ENCODE results near the gene CSF3R.

CSF3R gene

DNA sequence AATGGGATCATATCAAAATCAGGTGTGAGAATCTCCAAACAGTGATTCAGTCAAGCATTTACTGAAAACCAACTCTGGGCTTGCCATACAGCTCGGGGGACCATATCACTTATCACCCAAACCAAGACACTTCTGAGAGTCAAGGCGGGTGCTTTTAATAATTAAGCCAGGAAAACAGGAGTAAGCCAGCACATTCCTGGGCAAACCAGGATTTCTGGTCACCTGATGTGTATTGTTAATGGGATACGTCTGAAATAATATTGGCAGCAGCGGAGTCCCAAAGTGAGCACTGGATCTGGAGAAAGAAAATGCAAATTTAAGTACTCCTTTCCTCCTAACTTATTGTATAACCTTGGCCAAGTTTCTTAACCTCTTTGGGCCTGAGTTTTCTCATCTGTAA lies 50.1 kb downstream of the CSF3R start:
- in situ Hi-C loops (cut with HindIII; ENCODE audit: low sequenced_read_pairs): no loop called here
- TF ChIP-seq, protein P1, sequence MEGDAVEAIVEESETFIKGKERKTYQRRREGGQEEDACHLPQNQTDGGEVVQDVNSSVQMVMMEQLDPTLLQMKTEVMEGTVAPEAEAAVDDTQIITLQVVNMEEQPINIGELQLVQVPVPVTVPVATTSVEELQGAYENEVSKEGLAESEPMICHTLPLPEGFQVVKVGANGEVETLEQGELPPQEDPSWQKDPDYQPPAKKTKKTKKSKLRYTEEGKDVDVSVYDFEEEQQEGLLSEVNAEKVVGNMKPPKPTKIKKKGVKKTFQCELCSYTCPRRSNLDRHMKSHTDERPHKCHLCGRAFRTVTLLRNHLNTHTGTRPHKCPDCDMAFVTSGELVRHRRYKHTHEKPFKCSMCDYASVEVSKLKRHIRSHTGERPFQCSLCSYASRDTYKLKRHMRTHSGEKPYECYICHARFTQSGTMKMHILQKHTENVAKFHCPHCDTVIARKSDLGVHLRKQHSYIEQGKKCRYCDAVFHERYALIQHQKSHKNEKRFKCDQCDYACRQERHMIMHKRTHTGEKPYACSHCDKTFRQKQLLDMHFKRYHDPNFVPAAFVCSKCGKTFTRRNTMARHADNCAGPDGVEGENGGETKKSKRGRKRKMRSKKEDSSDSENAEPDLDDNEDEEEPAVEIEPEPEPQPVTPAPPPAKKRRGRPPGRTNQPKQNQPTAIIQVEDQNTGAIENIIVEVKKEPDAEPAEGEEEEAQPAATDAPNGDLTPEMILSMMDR (IDR thresholded peaks at IDR 0.05; ENCODE audit: low read depth, low read length): no peak
- no peak for DNase-seq (ENCODE audit: low read depth, low spot score)
- no peak overlapping the region for H3K4me3 ChIP-seq (ENCODE audit: low read depth, low read length)

DNA sequence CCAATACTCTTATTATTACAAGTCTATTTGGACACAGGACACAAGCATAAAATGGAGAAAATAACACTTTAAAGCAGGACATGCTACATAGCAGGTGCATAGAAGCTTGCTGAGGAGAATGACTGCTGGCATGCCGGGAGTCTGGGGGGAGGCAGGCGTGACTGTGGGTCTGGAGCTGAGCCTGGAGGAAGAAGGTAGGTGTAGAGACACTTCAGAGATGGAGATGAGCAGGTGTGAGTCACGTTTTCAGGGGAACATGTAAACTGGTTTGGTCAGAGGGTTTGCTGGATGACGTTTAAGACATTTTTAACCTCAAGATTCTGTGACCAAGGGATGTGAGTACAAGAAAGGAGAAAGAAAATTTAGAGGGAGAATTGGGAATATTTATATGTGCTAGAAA lies 56.9 kb downstream of the CSF3R start:
- H3K4me3 ChIP-seq (ENCODE audit: low read depth, low read length): no peak overlapping the region
- in situ Hi-C loops (cut with HindIII; ENCODE audit: low sequenced_read_pairs): no loop called here
- TF ChIP-seq, protein P1 (IDR thresholded peaks at IDR 0.05; ENCODE audit: low read depth, low read length): no peak
- DNase-seq (ENCODE audit: low read depth, low spot score): no peak

DNA sequence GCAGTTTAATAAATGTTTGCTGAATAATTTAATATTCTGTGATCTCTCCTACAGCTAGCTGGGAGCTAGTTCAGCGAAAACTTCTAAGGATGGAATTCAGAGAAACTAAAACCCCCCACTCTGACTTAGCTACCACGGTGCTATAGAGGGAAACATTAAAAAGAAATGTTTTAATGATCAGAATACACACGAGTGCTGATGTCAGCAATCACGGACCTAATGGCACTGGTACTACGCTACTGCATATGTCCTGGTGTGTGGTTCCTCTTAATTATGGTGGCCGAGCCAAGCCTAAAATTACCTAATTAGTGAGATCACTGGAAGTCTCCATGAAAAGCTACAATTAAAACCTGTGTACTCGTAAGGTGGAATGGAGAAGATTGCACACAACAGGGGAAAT lies 61.1 kb downstream of the CSF3R start:
- TF ChIP-seq, protein P1 (IDR thresholded peaks at IDR 0.05; ENCODE audit: low read depth, low read length): no peak
- H3K4me3 ChIP-seq (ENCODE audit: low read depth, low read length): no peak overlapping the region
- in situ Hi-C loops (cut with HindIII; ENCODE audit: low sequenced_read_pairs): loop anchor here (25.0 kb wide), 1 partner anchor 284 kb away; the partner anchor contains the start of genes COL8A2 and TRAPPC3
- DNase-seq (ENCODE audit: low read depth, low spot score): no peak

- peak; percentile 82 for DNase-seq (ENCODE audit: low read depth, low spot score)
- no peak overlapping the region for H3K4me3 ChIP-seq (ENCODE audit: low read depth, low read length)
- TF ChIP-seq, protein P1 (IDR thresholded peaks at IDR 0.05; ENCODE audit: low read depth, low read length): peak; percentile 96
- in situ Hi-C loops (cut with HindIII; ENCODE audit: low sequenced_read_pairs): loop anchor here (25.0 kb wide), 1 partner anchor 284 kb away; the partner anchor contains the start of genes COL8A2 and TRAPPC3
These were observed 61.8 kb downstream of the CSF3R start for GRCh38 chr1:36420836-36421317.

DNA sequence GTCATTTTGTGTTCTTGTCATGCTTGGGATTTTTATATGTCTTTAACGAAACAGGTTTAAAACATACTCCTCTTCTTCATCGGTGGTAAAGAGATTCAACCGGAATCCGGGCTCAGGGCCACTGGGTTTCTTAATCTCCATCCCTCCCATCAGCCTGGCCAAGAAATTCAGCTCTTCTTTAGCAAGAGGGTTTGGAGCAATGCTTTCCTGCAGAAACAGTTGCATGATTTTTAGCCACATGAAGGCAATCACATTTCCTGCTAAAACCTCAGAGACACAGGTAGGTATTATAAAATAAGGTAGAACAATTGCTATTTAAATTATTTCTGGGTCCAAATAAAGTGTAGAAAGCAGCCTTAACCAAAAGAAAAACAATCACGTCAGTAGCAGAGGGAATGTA lies 62.3 kb downstream of the CSF3R start:
- in situ Hi-C loops (cut with HindIII; ENCODE audit: low sequenced_read_pairs): loop anchor here (25.0 kb wide), 1 partner anchor 283 kb away; the partner anchor contains the start of genes COL8A2 and TRAPPC3
- no peak for DNase-seq (ENCODE audit: low read depth, low spot score)
- H3K4me3 ChIP-seq (ENCODE audit: low read depth, low read length): no peak overlapping the region
- TF ChIP-seq, protein P1 (IDR thresholded peaks at IDR 0.05; ENCODE audit: low read depth, low read length): no peak

DNA sequence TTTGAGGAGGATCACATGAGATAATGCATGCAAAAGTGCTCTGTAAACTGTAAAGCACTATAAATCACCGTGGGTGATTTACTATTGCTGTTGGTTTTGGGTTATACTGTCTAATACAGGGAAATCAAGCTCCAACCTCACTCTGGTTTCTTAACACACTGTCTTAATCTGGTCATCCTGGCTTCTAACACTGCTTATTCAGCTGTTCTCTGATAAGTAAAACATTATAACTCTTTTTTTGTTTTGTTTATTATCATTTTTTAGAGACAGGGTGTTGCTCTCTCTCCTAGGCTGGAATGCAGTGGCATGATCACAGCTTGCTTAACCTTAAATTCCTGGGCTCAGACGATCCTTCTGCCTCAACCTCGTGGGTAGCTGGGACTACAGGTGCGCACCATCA lies 63.1 kb downstream of the CSF3R start:
- H3K4me3 ChIP-seq (ENCODE audit: low read depth, low read length): no peak overlapping the region
- TF ChIP-seq, protein P1 (IDR thresholded peaks at IDR 0.05; ENCODE audit: low read depth, low read length): no peak
- in situ Hi-C loops (cut with HindIII; ENCODE audit: low sequenced_read_pairs): loop anchor here (25.0 kb wide), 1 partner anchor 282 kb away; the partner anchor contains the start of genes COL8A2 and TRAPPC3
- no peak for DNase-seq (ENCODE audit: low read depth, low spot score)

Measured in astrocyte of the spinal cord (primary cell).